Natural killer cell (primary cell): ENCODE measurements around the gene OR2D3. TPM values are rescaled to one million over a fixed set of nuclear protein-coding genes. Genes with fewer than 3 reads are reported as not detected.
"Not testable (repeated sequence)": the region's sequence is repeated elsewhere in the genome, so short reads cannot be mapped to it uniquely, and the experiment has no call there.

Source experiments
- ATAC-seq, 3 donors: fragments of 150-1000 bp in 2 of 3; fragments of 200-7000 bp in 1 of 3; cut with Tn5 transposase; 1 replicate in 1 of 3; 2 replicates in 2 of 3; pipeline ENCODE4 v1.10.0; 2021; ENCODE audit warnings: mild to moderate bottlenecking in 2 of 3, moderate library complexity in 2 of 3
- DNase-seq, 2 donors: peaks; one replicate each; pipeline versions ENCODE4 v3.0.0 to v3.0.0-alpha.2; 2013 to 2021; ENCODE audit warnings: mixed read lengths in 1 of 2
- H3K27ac ChIP-seq: one replicate; pipeline ENCODE4 v1.5.1; 2013; ENCODE audit warnings: mild to moderate bottlenecking, low read length
- H3K27me3 ChIP-seq: one replicate; pipeline ENCODE4 v1.6.1; 2013; ENCODE audit warnings: low read length; ENCODE audit not compliant: control insufficient read depth, insufficient read depth
- H3K36me3 ChIP-seq: one replicate; pipeline ENCODE4 v1.6.1; 2013; ENCODE audit warnings: low read length; ENCODE audit not compliant: control insufficient read depth, insufficient read depth
- H3K4me1 ChIP-seq: one replicate; pipeline ENCODE4 v1.6.1; 2013; ENCODE audit warnings: low read length; ENCODE audit not compliant: control insufficient read depth, insufficient read depth
- H3K4me3 ChIP-seq: one replicate; pipeline ENCODE4 v1.5.1; 2013; ENCODE audit warnings: low read length
- H3K9me3 ChIP-seq: one replicate; pipeline ENCODE4 v1.6.1; 2013; ENCODE audit warnings: low read length; ENCODE audit not compliant: control insufficient read depth, insufficient read depth
- H3K27ac Mint-ChIP-seq, 2 donors: one replicate each; pipeline ENCODE4 v1.8.0; 2022; ENCODE audit warnings: mild to moderate bottlenecking in 2 of 2, mixed read lengths in 2 of 2, moderate library complexity in 1 of 2
- H3K27me3 Mint-ChIP-seq, 2 donors: one replicate each; pipeline ENCODE4 v1.8.0; 2022; ENCODE audit warnings: low read depth in 2 of 2, mixed read lengths in 2 of 2
- H3K36me3 Mint-ChIP-seq: one replicate; pipeline ENCODE4 v1.8.0; 2022; ENCODE audit warnings: mixed read lengths
- H3K4me1 Mint-ChIP-seq, 2 donors: one replicate each; pipeline ENCODE4 v1.8.0; 2022; ENCODE audit warnings: mixed read lengths in 2 of 2
- H3K4me3 Mint-ChIP-seq: one replicate; pipeline ENCODE4 v1.8.0; 2022; ENCODE audit warnings: mild to moderate bottlenecking, moderate library complexity, mixed read lengths
- H3K9me3 Mint-ChIP-seq, 2 donors: one replicate each; pipeline ENCODE4 v1.8.0; 2022; ENCODE audit warnings: mixed read lengths in 2 of 2
- CTCF ChIP-seq: fragments of 200-600 bp; IDR thresholded peaks from one replicate; pipeline ENCODE4 v1.8.0; 2022; ENCODE audit warnings: antibody characterized with exemption
- WGBS: methylation state at CpG from one replicate; pipeline ENCODE4 v1.1.7; 2013; ENCODE audit warnings: missing lambda C conversion rate; ENCODE audit not compliant: insufficient coverage; 5-methylcytosine and 5-hydroxymethylcytosine counted together
- intact Hi-C: fragments of 100-400 bp; cut with micrococcal nuclease; formaldehyde crosslinking; loops from one replicate; pipeline ENCODE4 v1.14.2; 2022
- total RNA-seq, 4 donors: library from RNA; stranded (reverse); fragments of 120-200 nt in 1 of 4; gene quantifications; one replicate each; pipeline versions ENCODE4 v1.2.3 to v1.2.4, GENCODE V29; 2013 to 2022

The OR2D3 gene
- total RNA-seq, 3 donors from 2014 or later (not counting 1 experiment from before 2014, with no cell fraction given): not detected

GRCh38 chr11:6898911-6899310 is 21.9 kb upstream of the OR2D3 start:
- intact Hi-C loops: no loop called here
- no peak overlapping the region for H3K27ac ChIP-seq
- H3K27me3 ChIP-seq: no peaks in the 10 kb centered on the region
- no peak overlapping the region for H3K4me3 ChIP-seq
- H3K27me3 Mint-ChIP-seq: peaks cover 11 to 25% of the 10 kb centered on the region in 2 donors
- H3K9me3 Mint-ChIP-seq: no peaks in the 10 kb centered on the region
- no peak overlapping the region for H3K4me3 Mint-ChIP-seq
- ATAC-seq (no peak), DNase-seq (no peak)
- H3K36me3 Mint-ChIP-seq: no peaks in the 10 kb centered on the region
- no peaks in the 10 kb centered on the region for H3K4me1 ChIP-seq
- WGBS: 100% methylated on average over 1 of the region's 1 CpG
- H3K9me3 ChIP-seq: no peaks in the 10 kb centered on the region
- H3K27ac Mint-ChIP-seq: no peak overlapping the region
- TF ChIP-seq CTCF: no peak
- peaks cover 0 to 7% of the 10 kb centered on the region in 2 donors for H3K4me1 Mint-ChIP-seq
- H3K36me3 ChIP-seq: no peaks in the 10 kb centered on the region

- Histone ChIP-seq H3K4me1 (no peaks in the 10 kb centered on the region), H3K4me3 (no peak overlapping the region), H3K27ac (no peak overlapping the region), H3K36me3 (no peaks in the 10 kb centered on the region), H3K27me3 (no peaks in the 10 kb centered on the region), H3K9me3 (no peaks in the 10 kb centered on the region)
- DNase-seq (no peak), ATAC-seq (no peak)
- peaks cover 12 to 19% of the 10 kb centered on the region in 2 donors for H3K27me3 Mint-ChIP-seq
- TF ChIP-seq CTCF: no peak
- 81% methylated on average over 2 of the region's 2 CpGs for WGBS
- H3K4me3 Mint-ChIP-seq: no peak overlapping the region
- no peaks in the 10 kb centered on the region for H3K9me3 Mint-ChIP-seq
- H3K27ac Mint-ChIP-seq: no peak overlapping the region
- H3K36me3 Mint-ChIP-seq: no peaks in the 10 kb centered on the region
- H3K4me1 Mint-ChIP-seq: peaks cover 0 to under 1% of the 10 kb centered on the region in 2 donors
- intact Hi-C loops: no loop called here
Observed at GRCh38 chr11:6900327-6900999, 20.3 kb upstream of the OR2D3 start.

GRCh38 chr11:6904804-6905203 is 16.0 kb upstream of the OR2D3 start:
- H3K9me3 Mint-ChIP-seq, H3K27ac Mint-ChIP-seq, H3K4me1 Mint-ChIP-seq, H3K4me1 ChIP-seq, DNase-seq, H3K27me3 ChIP-seq, ATAC-seq, H3K36me3 ChIP-seq, H3K36me3 Mint-ChIP-seq, H3K9me3 ChIP-seq, H3K4me3 Mint-ChIP-seq, H3K4me3 ChIP-seq, H3K27ac ChIP-seq, intact Hi-C loops: not testable (repeated sequence)
- 82% methylated on average over 13 of the region's 13 CpGs for WGBS
- peaks cover 7 to 11% of the 10 kb centered on the region in 2 donors for H3K27me3 Mint-ChIP-seq

GRCh38 chr11:6911378-6911777 is 9.4 kb upstream of the OR2D3 start:
- DNase-seq (no peak), ATAC-seq (no peak)
- Mint-ChIP-seq H3K36me3 (no peaks in the 10 kb centered on the region), H3K4me1 (no peaks in the 10 kb centered on the region), H3K27me3 (no peaks in the 10 kb centered on the region), H3K9me3 (peaks cover 0 to 2% of the 10 kb centered on the region in 2 donors), H3K27ac (no peak overlapping the region), H3K4me3 (no peak overlapping the region)
- intact Hi-C loops: no loop called here
- H3K27me3 ChIP-seq: no peaks in the 10 kb centered on the region
- H3K9me3 ChIP-seq: no peaks in the 10 kb centered on the region
- H3K36me3 ChIP-seq: no peaks in the 10 kb centered on the region
- 91% methylated on average over 3 of the region's 3 CpGs for WGBS
- no peak overlapping the region for H3K4me3 ChIP-seq
- H3K4me1 ChIP-seq: no peaks in the 10 kb centered on the region
- H3K27ac ChIP-seq: no peak overlapping the region
- TF ChIP-seq CTCF: no peak
